Activated CD8-positive, alpha-beta memory T cell treated with anti-CD3 and anti-CD28 coated beads for 1 hour (primary cell): ENCODE data around the gene TEX261.
"Not testable (repeated sequence)": the region's sequence is repeated elsewhere in the genome, so short reads cannot be mapped to it uniquely, and the experiment has no call there.

Experiments used
- DNase-seq, 2 donors: peaks; one replicate each; pipeline ENCODE4 v3.0.0-alpha.2; 2020; ENCODE audit warnings: low read depth in 1 of 2; ENCODE audit errors: extremely low read depth in 1 of 2

The TEX261 gene

DNA sequence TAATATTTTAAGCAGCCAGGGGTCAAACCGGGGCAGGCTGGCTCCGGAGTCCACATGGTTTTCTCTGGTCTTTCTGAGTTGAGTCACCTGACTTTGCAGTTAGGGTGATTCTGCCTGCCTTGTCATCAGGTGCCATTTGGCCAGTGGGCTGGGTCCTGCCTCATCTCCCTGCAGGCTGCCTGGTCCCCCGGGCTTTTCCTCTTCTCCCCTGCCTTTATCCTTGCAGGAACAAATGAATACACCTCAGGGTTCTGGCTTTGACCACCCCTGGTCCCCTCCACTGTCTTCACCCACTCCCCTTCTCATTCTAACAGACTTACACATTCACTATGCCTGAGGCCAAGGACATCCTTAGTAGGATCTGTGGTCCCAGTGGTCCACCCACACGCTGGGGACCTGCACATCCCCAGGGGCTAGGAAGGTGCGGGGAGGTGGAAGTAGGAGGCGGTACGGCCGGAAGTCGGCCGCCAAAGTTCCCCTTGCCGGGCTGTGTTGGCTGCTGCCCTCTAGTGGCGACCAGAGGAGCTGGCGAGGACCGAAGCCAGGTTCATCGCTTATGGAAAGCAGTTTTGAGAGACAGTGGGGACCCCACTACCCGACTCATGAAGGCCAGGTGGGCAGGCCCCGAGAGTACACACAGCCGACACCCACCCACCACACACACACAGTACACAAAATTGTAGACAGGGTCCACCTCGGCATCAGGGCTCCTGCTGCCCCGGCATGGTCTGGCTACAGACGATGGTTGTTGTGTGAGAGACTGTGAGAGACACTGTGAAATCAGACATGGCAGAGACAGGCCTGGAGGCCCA, 6.3 kb upstream of the TEX261 start:
- DNase-seq = peak; percentile 50 to 69

DNA sequence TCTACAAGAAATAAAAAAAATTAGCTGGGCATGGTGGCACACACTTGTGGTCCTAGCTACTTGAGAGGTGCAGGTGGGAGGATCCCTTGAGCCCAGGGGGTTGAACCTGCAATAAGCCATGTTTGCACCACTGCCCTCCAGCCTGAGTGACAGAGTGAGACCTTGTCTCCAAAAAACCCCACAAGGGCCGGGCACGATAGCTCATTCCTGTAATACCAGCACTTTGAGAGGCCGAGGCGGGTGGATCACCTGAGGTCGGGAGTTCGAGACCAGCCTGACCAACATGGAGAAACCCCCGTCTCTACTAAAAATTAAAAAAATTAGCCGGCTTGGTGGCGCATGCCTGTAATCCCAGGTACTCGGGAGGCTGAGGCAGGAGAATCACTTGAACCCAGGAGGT, 5.3 kb upstream of the TEX261 start:
- DNase-seq = not testable (repeated sequence)

DNA sequence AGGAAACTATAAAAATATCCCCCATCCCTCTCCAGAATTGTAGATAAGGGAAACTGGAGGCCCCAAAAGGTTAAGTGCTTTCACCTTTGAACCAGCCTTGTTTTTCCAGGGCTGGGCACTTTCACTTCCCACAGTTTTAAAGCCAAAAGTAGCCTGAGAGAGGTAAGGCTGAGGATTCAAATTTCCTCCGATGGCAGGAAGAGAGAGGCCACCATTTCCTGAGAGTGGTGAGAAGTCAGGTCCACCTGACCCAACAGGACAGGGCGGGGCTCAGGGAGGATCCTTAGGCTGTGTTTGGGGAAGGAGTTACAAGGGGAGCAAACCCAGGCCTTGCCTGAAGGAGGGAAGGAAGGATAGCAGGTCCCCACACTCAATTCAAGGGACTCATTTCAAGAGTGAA, 4.7 kb upstream of the TEX261 start:
- DNase-seq = no peak

DNA sequence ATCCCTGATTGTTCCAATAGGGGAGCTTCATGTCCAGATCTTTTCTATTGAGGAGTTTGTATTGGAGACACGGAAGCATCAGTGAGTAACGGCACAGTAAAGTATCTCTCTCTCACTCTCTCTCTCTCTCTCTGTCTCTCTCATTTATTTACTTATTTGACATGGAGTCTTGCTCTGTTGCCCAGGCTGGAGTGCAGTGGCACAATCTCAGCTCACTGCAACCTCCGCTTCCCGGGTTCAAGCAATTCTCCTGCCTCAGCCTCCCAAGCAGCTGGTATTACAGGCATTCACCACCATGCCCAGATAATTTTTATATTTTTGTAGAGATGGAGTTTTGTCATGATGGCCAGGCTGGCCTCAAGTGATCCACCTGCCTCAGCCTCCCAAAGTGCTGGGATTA, 4.2 kb upstream of the TEX261 start:
- DNase-seq = not testable (repeated sequence)

DNA sequence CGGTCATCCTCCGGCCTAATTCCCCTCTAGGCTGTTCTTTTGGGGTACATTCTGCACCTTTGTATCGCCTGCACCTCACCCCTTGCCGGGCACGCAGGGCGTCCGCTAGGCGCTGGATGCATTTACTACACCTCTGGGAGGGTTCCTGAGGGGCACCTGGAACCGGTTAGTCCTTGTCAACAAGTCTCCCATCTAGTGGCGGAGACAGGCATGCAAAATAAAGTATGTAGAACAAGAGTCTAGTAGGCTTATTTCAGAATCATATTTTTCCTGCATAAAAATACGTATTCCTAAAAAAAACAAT, 705 bp upstream of the TEX261 start:
- peak in 1 of 2 donors; percentile 21 for DNase-seq

DNA sequence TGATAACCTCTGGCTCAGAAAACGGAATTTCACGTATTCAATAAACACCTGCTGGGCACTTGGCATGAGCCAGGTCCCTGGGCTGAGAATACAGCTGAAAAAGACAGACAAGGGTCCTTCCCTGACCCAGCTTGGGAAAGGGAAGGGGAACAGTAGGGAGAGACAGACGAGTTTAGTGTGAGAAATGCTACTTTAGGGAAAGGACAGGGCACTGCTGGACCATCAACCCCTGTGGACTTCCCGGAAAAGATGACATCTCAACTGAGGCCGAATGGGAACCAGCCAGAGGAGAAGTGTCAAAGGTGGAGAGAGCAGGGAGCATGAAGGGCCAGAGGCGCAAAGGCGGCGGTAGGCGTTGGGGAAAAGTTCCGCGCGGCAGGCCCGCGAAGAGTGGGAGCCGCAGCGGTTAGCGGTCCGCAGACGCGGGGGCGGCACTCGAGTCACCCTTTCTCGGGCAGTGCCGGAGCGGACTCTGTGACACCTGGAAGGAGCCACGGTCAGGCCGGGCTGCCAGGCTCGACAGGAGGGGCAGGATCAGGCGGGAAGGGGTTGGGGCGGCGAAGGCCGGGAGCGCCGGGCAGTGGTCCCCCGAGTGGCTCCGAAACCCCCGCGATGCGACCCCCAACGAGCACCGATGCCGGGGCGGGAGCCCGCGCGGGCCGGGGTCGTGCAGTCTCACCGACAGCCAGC, 519 bp downstream of the TEX261 start:
- DNase-seq = no peak

DNA sequence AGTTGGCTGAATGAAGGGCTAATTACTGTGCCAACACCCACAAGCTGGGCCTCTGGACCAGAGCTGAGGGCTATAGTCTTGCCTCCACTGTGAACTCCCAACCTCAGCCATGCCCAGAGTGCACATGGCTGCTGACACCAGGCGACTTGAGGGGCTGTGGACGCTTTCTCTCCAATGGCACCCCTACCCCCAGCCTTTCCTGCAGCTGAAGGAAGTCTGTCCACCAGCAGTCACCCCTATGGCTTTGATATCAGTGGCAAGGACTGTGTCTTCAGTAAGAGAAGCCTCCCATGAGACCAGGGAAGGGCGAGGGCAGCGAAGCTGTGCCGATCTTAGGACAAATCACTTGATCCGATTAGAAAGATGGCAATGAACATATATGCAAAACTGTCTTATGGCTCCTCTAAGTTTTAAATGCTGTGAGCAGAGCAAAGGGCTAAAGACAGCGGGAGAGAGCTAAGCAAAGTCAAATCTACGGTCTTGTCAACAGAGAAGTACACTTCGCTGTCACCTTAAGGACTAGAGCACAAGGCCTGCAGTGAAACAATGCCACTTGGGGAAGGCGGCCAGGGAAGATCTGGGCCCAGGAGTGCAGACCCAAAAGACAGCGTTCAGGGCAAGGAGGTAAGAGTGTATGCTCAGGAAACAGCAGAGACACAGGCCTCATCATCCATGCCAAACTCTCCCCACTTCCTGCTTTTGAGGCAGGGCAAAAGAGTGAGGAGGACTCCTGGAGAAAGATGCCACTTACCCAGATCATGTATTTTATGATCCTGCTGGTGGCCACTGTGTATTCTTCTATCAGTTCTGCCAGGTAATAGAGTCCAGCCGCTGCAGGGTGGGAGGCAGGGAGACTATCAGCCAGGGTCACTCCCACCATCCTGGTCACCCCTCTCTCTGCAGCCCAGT, 1.5 kb downstream of the TEX261 start:
- no peak for DNase-seq

DNA sequence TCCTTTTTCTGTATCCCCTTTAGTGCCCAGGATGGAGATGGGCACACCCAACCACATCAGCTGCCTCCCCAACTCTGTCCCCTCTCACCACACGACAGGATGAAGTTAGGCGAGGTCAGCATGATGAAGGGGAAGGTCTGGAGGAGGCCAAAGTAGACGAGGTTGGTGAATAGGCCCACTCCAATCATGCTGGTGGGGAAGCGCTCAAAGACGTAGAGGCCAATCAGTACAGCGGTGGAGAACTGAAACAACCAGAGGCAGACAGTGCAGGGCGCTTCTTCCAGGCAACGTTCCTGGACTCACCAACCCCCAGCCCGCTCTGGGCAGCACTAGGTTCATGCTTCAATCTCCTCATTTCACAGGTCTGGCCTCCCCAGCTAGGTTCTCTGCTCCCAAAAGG, 2.9 kb downstream of the TEX261 start:
- DNase-seq = no peak

DNA sequence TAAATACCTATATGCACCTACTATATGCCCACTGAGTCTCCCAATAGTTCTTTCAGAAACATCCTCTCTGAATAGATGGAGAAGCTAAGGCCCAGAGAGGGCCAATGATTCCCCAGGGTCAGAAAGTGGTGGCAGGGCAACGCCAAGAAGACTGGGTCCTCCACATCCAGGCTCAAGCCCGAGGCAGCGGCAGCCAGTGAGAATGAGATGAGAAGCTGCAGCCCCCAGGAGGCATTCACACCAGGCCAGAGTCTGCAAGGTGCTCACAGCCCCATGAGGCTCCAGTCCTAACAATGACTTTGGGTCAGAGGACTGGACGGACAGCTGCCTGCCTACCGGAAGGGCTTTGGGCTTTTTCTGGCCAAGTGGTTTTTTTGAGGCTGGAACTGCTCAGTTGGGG, 3.5 kb downstream of the TEX261 start:
- DNase-seq = no peak

DNA sequence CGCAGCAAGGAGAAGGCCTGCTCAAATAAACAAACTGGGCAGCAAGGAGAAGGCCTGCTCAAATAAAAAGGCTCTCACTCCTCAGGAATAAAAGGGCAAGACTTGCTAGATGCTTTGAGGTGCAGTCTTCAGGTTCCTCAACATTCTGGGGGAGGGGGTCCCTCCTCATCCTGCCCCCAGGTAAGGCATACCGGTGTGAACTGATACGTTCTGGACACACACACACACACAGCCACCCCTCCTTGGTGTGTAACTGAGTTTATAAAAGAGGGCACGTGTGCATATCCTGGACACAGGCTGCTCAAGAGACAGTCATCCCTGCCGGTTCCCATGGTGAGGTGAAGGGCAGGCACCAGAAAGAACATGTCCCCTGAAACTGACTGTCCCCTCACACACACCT, 4.5 kb downstream of the TEX261 start:
- DNase-seq = no peak

DNA sequence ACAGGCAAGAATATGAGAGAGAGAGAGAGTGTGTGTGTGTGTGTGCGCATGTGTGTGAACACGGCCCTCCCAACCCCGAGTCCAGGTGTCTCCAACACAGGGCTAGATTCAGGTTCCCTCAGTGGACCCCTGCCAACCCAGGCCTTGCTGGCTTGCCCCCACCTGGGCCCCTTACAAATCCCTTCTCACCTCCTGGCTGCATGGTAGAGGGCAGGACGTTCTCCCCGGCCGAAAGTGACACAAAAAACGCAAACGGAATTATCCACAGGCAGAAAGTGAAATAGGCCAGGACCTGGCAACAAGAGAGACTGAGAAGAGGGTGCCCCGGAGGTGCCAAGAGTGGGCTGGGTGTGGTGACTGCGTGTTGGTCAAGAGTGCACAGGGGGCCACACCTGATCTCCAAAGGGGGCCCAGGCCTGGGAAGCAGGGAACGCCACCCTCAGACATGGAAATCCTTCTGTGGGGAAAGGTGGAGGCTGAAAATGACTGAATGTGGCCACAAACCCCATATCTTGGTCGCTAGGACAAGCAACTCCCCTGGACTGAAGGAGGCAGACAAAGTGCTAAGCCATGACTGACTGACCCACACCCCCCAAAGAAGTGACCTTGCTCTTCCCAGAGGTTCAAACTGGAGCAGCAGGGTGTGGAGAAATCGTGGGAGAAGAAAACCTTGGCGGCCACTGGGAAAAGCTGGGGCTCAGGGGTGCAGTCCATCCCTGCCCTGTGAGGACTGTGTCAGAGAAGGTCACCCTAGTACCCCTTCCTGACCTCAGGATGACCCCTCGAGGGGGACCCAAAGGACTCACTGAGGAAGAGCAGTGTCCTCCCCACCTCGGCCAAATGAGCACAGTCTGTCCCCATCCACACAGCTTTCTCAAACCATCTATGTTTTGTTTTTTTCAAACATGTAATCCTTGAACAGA, 5.7 kb downstream of the TEX261 start:
- no peak for DNase-seq

DNA sequence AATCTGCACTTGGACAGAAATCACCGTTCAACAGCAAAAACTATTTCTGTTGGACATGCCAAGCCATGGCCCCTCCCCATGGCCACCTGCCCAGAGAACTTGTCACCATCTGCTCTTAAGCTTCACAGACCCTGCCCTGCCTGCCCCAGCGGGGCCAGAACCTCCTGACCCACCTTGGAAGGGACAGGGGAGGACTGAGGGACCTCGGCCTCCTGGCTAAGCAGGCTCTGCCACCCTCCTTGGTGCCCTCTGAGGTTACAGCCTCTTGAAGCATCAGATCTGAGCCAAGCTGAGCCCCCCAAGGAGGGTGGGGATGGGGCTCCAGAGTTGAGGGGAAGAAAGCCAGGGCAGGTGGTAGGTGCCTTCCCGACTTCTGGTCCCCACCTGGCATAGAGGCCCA, 6.5 kb downstream of the TEX261 start:
- DNase-seq = no peak

DNA sequence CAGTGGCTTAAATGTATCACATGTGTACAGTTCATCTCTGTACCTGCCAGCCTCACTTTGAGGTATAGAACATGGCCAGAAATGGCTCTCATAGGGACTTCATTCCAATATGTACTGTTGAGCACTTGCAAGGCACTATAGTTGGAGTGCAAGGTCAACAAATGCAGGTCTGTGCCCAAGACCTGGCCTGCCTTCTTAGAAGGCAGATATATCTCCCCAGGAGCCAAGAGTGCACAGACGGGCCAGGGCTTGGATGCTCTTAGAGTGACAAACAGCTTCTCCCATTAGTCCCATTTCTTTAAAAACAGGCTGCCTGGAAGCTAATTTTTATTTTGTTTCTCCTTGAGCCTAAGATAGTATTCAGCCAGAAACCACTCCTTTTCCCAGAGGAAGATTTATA, 7.3 kb downstream of the TEX261 start:
- no peak for DNase-seq

DNA sequence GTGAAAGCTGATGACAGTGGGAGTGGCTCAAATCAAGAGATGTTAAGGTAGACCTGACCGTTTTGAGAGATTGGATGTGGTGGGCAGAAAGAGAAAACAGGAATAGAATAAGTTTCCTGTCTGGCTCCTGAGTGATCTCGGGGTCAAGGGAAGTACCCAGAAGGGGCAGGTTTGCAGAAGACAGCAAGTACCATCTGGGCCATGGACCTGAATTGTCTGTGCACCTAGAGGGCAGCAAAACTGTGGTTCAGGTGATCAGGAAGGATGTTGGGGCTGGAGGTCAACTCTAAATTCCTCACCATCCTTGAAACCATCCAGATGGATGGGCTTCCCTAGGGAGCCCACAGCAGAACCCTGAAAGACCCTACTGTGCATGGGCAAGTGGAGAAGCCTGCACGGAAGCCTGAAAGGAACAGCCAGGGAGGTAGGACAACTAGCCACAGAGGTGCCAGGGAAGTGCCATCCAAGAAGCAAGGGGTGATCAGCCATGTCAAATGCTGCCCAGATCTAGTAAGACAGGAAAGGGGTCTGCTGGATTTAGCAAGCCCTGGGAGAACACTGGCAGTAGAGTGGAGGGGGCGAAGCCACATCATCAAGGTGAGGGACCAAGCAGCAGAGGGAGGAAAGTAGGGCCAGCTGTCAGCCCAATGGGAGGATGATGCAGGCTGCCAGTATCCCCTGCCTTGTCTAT, 8.0 kb downstream of the TEX261 start:
- DNase-seq = no peak

DNA sequence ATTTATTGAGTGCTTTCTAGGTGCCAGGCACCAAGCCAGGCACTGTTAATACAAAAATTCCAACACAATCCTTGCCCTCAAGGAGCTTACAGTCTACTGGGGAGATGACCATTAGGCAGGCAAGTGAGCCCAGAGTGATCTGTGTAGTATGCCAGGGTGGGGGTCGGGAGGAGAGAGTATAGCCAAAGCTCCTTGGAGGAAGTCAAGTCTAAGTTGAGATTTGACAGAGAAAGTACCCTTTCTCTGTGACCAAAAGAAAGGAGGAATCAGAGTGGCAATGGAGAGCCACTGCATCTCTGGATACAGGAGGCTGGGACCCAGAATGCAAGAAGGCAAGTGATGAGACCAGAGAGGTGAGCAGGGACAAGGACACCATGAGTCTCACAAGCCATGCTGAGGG, 8.7 kb downstream of the TEX261 start:
- no peak for DNase-seq

DNA sequence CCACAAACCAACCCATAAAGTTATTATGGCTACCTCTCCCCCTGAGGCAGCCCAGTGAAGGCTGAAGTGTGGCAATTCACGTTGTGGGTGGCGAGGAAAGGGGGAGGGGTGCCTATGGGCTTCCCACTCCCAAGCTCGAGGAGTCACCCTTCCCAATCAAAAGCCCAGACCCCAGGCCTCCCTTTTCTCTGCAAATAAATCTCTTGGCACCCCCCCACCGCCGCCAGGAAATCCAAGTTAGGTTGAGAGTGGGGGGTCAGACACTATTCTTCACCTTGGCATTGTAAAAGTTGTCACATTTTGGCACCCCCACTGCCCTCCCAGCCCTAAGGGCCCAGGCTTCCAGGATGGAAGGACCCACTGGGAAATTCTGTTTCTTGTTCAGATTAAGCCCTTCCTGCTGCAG, 9.4 kb downstream of the TEX261 start:
- DNase-seq = no peak

DNA sequence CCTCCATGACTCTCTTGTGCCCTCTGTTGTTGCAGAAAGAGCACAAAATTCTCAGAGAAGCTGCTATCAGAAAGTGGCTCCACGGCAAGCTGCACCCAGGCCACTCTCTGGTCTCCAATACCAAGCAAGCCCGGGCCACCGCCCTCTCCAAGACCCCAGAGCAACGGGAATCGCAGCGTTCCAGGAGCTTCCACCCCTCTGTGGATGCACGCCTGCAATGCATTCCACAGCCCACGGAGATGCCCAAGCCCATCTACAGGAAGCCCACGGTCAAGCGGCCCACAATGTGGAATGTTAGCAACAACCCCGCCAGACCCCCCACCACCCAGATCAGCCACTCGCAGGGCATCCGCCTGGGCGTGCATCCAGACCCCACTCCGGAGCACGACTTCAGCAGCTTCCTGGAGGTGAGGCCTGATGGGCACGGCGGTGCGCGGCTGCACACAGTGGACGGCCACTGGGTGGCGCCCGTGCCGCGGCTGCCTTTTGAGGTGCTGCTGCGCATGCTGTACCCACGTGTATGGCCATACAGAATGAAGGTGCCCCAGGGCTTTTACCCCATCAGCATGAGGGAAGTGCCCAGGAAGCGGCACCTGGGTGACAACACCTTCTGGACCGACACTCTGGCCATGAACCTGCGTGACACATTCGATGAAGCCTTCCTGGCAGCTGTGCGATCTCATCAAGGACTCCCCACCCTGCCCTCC, 9.9 kb downstream of the TEX261 start:
- DNase-seq = peak; percentile 33 to 72

DNA sequence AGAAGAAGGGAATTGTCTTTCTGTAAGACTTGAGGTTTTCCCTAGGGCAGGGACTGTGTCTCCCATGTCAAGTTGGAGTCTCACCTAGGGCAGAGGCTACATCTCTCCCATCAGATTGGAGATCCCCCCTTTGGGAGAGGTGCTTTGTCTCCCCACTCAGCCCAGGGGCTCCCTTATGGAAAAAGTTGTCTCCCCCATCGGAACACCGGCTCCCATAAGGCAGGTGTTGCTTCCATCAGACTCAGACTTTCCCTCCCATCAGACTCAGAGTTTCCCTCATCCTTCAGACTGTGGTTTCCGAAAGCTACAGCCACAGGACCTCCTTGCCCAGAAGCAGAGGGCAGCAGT, 10.5 kb downstream of the TEX261 start:
- DNase-seq = no peak

DNA sequence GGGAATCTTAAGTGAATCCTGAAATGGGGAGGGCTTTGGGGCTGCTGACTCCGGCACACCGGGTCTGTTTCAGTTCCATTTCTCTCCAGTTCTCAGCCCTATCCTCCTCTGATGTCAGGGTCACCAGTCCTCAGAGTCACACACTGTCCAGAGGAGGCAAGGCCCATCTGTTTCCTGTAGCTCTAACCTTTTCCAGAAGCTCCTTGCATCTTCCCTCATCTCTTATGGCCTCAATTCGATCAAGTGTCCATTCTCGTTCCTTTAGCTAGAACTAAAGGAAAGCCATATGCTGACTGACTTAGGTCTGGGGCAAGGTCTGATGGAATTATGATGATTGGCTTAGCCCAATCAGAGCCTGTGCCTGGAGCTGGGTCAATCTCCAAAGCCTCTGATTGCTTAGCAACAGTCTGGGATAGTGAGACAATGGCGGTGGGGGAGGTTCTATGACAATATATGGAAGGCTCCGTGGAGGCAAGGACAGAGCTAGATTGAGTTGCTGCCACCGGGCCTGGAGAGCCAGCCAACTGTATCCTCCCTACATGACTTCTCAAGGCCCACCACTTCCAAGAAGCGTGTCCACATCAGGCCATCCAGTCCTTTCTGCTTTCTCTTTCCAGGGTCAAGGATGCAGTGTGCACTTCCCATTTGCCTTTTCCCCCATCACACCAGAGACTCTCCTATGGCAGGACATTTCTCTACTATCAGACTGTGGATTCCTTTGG, 11.0 kb downstream of the TEX261 start:
- no peak for DNase-seq
